ENCODE measurements around the gene VPS9D1. TPM values are rescaled to one million over a fixed set of nuclear protein-coding genes. Genes with fewer than 3 reads are reported as not detected.

The VPS9D1 gene
- total RNA-seq, 1 donor from 2014 or later = 17.3 TPM

GRCh38 chr16:89759746-89760340 is 39.1 kb upstream of the VPS9D1 start:
- H3K9me3 Mint-ChIP-seq = no peaks in the 10 kb centered on the region
- H3K4me1 Mint-ChIP-seq (ENCODE audit: unreplicated experiment) = no peaks in the 10 kb centered on the region
- H3K27ac Mint-ChIP-seq = no peak overlapping the region
- no peak overlapping the region for H3K4me3 Mint-ChIP-seq
- TF ChIP-seq, protein P1, sequence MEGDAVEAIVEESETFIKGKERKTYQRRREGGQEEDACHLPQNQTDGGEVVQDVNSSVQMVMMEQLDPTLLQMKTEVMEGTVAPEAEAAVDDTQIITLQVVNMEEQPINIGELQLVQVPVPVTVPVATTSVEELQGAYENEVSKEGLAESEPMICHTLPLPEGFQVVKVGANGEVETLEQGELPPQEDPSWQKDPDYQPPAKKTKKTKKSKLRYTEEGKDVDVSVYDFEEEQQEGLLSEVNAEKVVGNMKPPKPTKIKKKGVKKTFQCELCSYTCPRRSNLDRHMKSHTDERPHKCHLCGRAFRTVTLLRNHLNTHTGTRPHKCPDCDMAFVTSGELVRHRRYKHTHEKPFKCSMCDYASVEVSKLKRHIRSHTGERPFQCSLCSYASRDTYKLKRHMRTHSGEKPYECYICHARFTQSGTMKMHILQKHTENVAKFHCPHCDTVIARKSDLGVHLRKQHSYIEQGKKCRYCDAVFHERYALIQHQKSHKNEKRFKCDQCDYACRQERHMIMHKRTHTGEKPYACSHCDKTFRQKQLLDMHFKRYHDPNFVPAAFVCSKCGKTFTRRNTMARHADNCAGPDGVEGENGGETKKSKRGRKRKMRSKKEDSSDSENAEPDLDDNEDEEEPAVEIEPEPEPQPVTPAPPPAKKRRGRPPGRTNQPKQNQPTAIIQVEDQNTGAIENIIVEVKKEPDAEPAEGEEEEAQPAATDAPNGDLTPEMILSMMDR (conservative IDR thresholded peaks at IDR 0.05) = no peak
- peaks cover 7% of the 10 kb centered on the region for H3K36me3 Mint-ChIP-seq
- H3K27me3 Mint-ChIP-seq = no peaks in the 10 kb centered on the region
- no peak for DNase-seq (ENCODE audit: extremely low spot score, unreplicated experiment)

- no peak overlapping the region for H3K4me3 Mint-ChIP-seq
- no peaks in the 10 kb centered on the region for H3K27me3 Mint-ChIP-seq
- H3K36me3 Mint-ChIP-seq = peaks cover 11% of the 10 kb centered on the region
- no peaks in the 10 kb centered on the region for H3K9me3 Mint-ChIP-seq
- no peaks in the 10 kb centered on the region for H3K4me1 Mint-ChIP-seq (ENCODE audit: unreplicated experiment)
- TF ChIP-seq, protein P1 (conservative IDR thresholded peaks at IDR 0.05) = no peak
- H3K27ac Mint-ChIP-seq = peak overlapping the region; percentile 63
- DNase-seq (ENCODE audit: extremely low spot score, unreplicated experiment) = no peak
These were observed 28.9 kb upstream of the VPS9D1 start for GRCh38 chr16:89749637-89750036.

DNA sequence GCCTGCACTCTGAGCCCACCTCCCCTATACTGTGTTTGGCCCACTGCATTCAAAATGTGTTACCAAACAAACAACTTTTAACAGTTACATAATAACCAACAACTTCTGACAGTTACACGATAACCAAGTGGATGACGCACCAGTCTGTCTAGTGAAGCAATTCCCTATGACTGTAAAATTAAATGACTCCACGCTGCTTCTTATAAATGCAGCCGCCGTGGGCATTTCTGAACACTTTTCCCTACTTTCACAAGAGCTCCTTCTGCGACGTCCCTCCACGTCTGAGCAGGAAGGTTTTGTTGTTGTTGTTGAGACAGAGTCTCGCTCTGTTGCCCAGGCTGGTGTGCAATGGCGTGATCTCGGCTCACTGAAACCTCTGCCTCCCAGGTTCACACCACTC is 28.2 kb upstream of the VPS9D1 start:
- DNase-seq (ENCODE audit: extremely low spot score, unreplicated experiment) = no peak
- H3K4me3 Mint-ChIP-seq = no peak overlapping the region
- peaks cover 11% of the 10 kb centered on the region for H3K36me3 Mint-ChIP-seq
- no peaks in the 10 kb centered on the region for H3K27me3 Mint-ChIP-seq
- H3K9me3 Mint-ChIP-seq = no peaks in the 10 kb centered on the region
- no peaks in the 10 kb centered on the region for H3K4me1 Mint-ChIP-seq (ENCODE audit: unreplicated experiment)
- no peak overlapping the region for H3K27ac Mint-ChIP-seq
- TF ChIP-seq, protein P1 (conservative IDR thresholded peaks at IDR 0.05) = no peak

GRCh38 chr16:89748076-89748475 is 27.4 kb upstream of the VPS9D1 start:
- DNase-seq (ENCODE audit: extremely low spot score, unreplicated experiment) = no peak
- Mint-ChIP-seq H3K4me1 (ENCODE audit: unreplicated experiment) (no peaks in the 10 kb centered on the region), H3K36me3 (peaks cover 8% of the 10 kb centered on the region), H3K27me3 (no peaks in the 10 kb centered on the region), H3K27ac (no peak overlapping the region), H3K9me3 (no peaks in the 10 kb centered on the region), H3K4me3 (no peak overlapping the region)
- TF ChIP-seq, protein P1 (conservative IDR thresholded peaks at IDR 0.05) = no peak

DNA sequence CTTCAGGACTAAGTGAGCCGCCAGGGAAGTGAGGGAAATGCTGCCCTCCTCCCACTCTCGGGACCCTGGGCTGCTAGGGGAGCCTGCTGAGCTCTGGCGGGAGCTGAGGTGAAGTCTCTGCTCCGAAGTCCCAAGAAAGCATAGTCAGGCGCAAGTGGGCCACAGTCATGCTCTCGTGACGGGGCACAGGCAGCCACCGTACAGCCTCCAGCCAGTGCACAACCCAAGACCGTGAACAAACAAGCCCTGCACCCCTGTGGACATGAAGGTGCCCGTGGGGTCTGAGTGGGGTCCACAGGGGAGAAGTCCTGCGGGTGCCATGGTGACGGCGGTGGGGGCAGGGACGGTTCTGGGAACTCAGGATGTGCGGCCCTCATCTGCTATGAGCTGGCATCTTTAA is 25.3 kb upstream of the VPS9D1 start:
- TF ChIP-seq, protein P1 (conservative IDR thresholded peaks at IDR 0.05) = no peak
- H3K4me1 Mint-ChIP-seq (ENCODE audit: unreplicated experiment) = no peaks in the 10 kb centered on the region
- H3K9me3 Mint-ChIP-seq = no peaks in the 10 kb centered on the region
- no peak overlapping the region for H3K27ac Mint-ChIP-seq
- no peaks in the 10 kb centered on the region for H3K27me3 Mint-ChIP-seq
- H3K4me3 Mint-ChIP-seq = no peak overlapping the region
- H3K36me3 Mint-ChIP-seq = peaks cover 7% of the 10 kb centered on the region
- no peak for DNase-seq (ENCODE audit: extremely low spot score, unreplicated experiment)

DNA sequence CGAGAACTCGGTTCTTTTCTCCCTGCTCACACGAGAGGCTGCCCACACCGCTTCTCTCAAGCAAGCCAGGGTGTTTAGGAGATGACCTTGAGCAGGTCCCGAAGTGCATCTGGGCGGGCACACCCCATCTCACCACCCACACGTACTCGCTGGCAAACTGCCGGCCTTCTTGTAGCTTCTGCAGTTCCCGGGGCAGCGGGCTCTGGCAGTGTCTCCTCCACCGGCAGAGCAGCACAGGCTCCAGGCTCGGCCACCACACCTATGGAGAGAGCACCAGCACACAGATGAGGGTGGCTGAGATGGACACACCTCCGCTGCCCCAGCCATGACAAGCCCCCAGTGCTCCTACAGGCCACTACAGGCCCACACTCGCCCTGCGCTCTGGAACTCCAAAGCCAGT is 24.1 kb upstream of the VPS9D1 start:
- no peaks in the 10 kb centered on the region for H3K27me3 Mint-ChIP-seq
- no peak for DNase-seq (ENCODE audit: extremely low spot score, unreplicated experiment)
- H3K9me3 Mint-ChIP-seq = no peaks in the 10 kb centered on the region
- no peak overlapping the region for H3K27ac Mint-ChIP-seq
- H3K4me1 Mint-ChIP-seq (ENCODE audit: unreplicated experiment) = no peaks in the 10 kb centered on the region
- H3K4me3 Mint-ChIP-seq = no peak overlapping the region
- peaks cover 6% of the 10 kb centered on the region for H3K36me3 Mint-ChIP-seq
- TF ChIP-seq, protein P1 (conservative IDR thresholded peaks at IDR 0.05) = no peak
